B cell (primary cell): ENCODE data around the gene TXK. TPM values are rescaled to one million over a fixed set of nuclear protein-coding genes. Genes with fewer than 3 reads are reported as not detected.

Experiments used
- ATAC-seq: fragments of 200-7000 bp; cut with Tn5 transposase; one replicate; pipeline ENCODE4 v1.10.0; 2021; ENCODE audit warnings: low read depth, mild to moderate bottlenecking, moderate number of reproducible peaks, moderate library complexity
- CTCF ChIA-PET: fragments of 350-600 bp; sonication (Branson Sonifier 250); formaldehyde crosslinking; loops from one replicate; lab custom pipeline; 2021; ENCODE audit warnings: antibody characterized with exemption, inconsistent platforms; lab: Charles Lee
- POLR2A ChIA-PET: fragments of 350-600 bp; sonication (Branson Sonifier 250); formaldehyde crosslinking; loops from one replicate; lab custom pipeline; 2021; ENCODE audit warnings: antibody characterized with exemption; lab: Charles Lee
- DNase-seq: peaks from one replicate; pipeline ENCODE4 v3.0.0; 2013
- H2AFZ ChIP-seq: 2 replicates; pipeline ENCODE4 v1.6.1; 2012; ENCODE audit warnings: mild to moderate bottlenecking, low read depth, low read length; ENCODE audit not compliant: insufficient read depth, poor library complexity, severe bottlenecking
- H3K27ac ChIP-seq, 2 donors: 1 replicate in 1 of 2; 2 replicates in 1 of 2; pipeline ENCODE4 v1.5.1; 2012 to 2013; ENCODE audit warnings: low read length in 2 of 2, mild to moderate bottlenecking in 2 of 2, moderate library complexity in 1 of 2
- H3K27me3 ChIP-seq, 4 experiments: fragments of 200-600 bp in 1 of 4; sonication (generic) in 1 of 4; replicated peaks in 1 of 4; 1 replicate in 2 of 4; 2 replicates in 2 of 4; pipeline versions ENCODE4 v1.6.1 to v1.7.0; 2013 to 2016; ENCODE audit warnings: low read length in 3 of 4, mild to moderate bottlenecking in 2 of 4, mixed read lengths in 1 of 4, moderate library complexity in 1 of 4; ENCODE audit not compliant: insufficient read depth in 4 of 4, control insufficient read depth in 3 of 4; ENCODE audit errors: control extremely low read depth in 1 of 4
- H3K36me3 ChIP-seq, 2 experiments: replicated peaks in 1 of 2; 1 replicate in 1 of 2; 2 replicates in 1 of 2; pipeline versions ENCODE4 v1.6.1 to v1.7.1; 2013; ENCODE audit warnings: low read length in 1 of 2; ENCODE audit not compliant: insufficient read depth in 2 of 2, control insufficient read depth in 1 of 2; ENCODE audit errors: control extremely low read depth in 1 of 2, extremely low read depth in 1 of 2
- H3K4me1 ChIP-seq, 2 donors: fragments of 200-600 bp in 1 of 2; sonication (generic) in 1 of 2; 1 replicate in 1 of 2; 2 replicates in 1 of 2; pipeline versions ENCODE4 v1.5.1 to v1.6.1; 2013 to 2017; ENCODE audit warnings: low read length in 2 of 2; ENCODE audit not compliant: control insufficient read depth in 2 of 2, insufficient read depth in 2 of 2
- H3K4me2 ChIP-seq: replicated peaks from 2 replicates; pipeline ENCODE3; 2012; ENCODE audit warnings: mild to moderate bottlenecking, low read depth, low read length; ENCODE audit not compliant: poor library complexity, severe bottlenecking
- H3K4me3 ChIP-seq, 5 experiments: fragments of 200-600 bp in 1 of 5; sonication (generic) in 1 of 5; 1 replicate in 3 of 5; 2 replicates in 2 of 5; pipeline versions ENCODE4 v1.5.1 to v1.7.0; 2011 to 2016; ENCODE audit warnings: low read length in 4 of 5, mild to moderate bottlenecking in 4 of 5, low read depth in 2 of 5, control low read depth in 1 of 5, moderate library complexity in 1 of 5; ENCODE audit not compliant: insufficient read depth in 1 of 5; ENCODE audit errors: control extremely low read depth in 1 of 5, extremely low read depth in 1 of 5
- H3K79me2 ChIP-seq: fragments of 200-600 bp; sonication (generic); one replicate; pipeline ENCODE4 v1.6.0; 2016; ENCODE audit warnings: low read length; ENCODE audit not compliant: control insufficient read depth, insufficient read depth
- H3K9ac ChIP-seq: fragments of 200-600 bp; sonication (generic); 2 replicates; pipeline ENCODE4 v1.6.1; 2017; ENCODE audit warnings: mild to moderate bottlenecking, low read length, moderate library complexity
- H3K9me3 ChIP-seq, 3 donors: one replicate each; pipeline versions ENCODE4 v1.6.1 to v1.7.1; 2013; ENCODE audit warnings: low read length in 2 of 3; ENCODE audit not compliant: control insufficient read depth in 2 of 3, insufficient read depth in 1 of 3; ENCODE audit errors: control extremely low read depth in 1 of 3
- H4K20me1 ChIP-seq: 2 replicates; pipeline ENCODE4 v1.6.0; 2012; ENCODE audit warnings: mild to moderate bottlenecking, low read length; ENCODE audit not compliant: insufficient read depth, control insufficient read depth, poor library complexity, severe bottlenecking
- H3K27ac Mint-ChIP-seq: one replicate; pipeline ENCODE4 v1.8.0; 2021; ENCODE audit warnings: mixed read lengths
- H3K27me3 Mint-ChIP-seq: one replicate; pipeline ENCODE4 v1.8.0; 2021; ENCODE audit warnings: mixed read lengths
- H3K4me1 Mint-ChIP-seq: one replicate; pipeline ENCODE4 v1.8.0; 2021; ENCODE audit warnings: mixed read lengths
- H3K4me3 Mint-ChIP-seq: one replicate; pipeline ENCODE4 v1.8.0; 2021; ENCODE audit warnings: mixed read lengths
- H3K9me3 Mint-ChIP-seq: one replicate; pipeline ENCODE4 v1.8.0; 2022; ENCODE audit warnings: mixed read lengths; ENCODE audit not compliant: insufficient read depth
- EZH2 ChIP-seq: IDR thresholded peaks from 2 replicates; pipeline ENCODE4 v1.6.1; 2012; ENCODE audit warnings: borderline replicate concordance, low read depth, mild to moderate bottlenecking, moderate library complexity, low read length; ENCODE audit not compliant: insufficient read depth, poor library complexity, severe bottlenecking
- WGBS: methylation state at CpG from one replicate; pipeline ENCODE4 v1.1.5; 2013; ENCODE audit warnings: missing lambda C conversion rate; ENCODE audit not compliant: insufficient coverage; 5-methylcytosine and 5-hydroxymethylcytosine counted together
- intact Hi-C: fragments of 100-400 bp; cut with micrococcal nuclease; formaldehyde crosslinking; loops from one replicate; pipeline ENCODE4 v1.10.0; 2022
- polyA plus RNA-seq: library from polyadenylated mRNA; depleted of rRNA; stranded (reverse); fragments of >200 nt; gene quantifications from 2 replicates; pipeline ENCODE4 v1.2.3, GENCODE V29; 2012
- total RNA-seq, 2 donors: library from RNA; stranded (reverse); fragments of 120-200 nt in 1 of 2; gene quantifications; 1 replicate in 1 of 2; 2 replicates in 1 of 2; pipeline versions ENCODE4 v1.2.3 to v1.2.4, GENCODE V29; 2013 to 2022
- TF ChIP-seq, protein P1 (sequence below): fragments of 200-600 bp; IDR thresholded peaks from one replicate; pipeline ENCODE4 v1.8.0; 2022; ENCODE audit warnings: antibody characterized with exemption, mild to moderate bottlenecking

Gene TXK
- total and polyA plus RNA-seq, 2 donors (not counting 1 experiment from before 2014, with no cell fraction given), result 0.79 to 1.1 TPM

DNA sequence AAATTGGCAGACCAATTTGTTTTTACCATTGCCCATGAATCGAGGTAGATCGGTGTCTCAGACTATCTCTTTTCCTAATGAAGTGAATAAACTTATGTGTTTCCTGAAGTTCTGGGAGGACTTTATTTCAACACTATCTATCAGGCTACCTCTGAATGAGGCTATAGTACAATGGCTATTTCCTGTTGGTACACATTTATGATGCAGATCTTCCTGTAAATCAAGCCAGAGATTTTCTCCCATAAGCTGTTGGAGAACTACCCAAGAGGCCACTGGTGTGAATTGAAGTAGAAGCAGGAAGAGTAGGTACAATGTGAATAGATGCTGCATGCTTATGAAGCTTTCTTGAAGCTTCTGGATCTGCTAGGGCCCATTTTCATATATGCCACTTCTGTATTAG lies 16.0 kb downstream of the TXK start:
- no peak for TF ChIP-seq EZH2
- TF ChIP-seq, protein P1, sequence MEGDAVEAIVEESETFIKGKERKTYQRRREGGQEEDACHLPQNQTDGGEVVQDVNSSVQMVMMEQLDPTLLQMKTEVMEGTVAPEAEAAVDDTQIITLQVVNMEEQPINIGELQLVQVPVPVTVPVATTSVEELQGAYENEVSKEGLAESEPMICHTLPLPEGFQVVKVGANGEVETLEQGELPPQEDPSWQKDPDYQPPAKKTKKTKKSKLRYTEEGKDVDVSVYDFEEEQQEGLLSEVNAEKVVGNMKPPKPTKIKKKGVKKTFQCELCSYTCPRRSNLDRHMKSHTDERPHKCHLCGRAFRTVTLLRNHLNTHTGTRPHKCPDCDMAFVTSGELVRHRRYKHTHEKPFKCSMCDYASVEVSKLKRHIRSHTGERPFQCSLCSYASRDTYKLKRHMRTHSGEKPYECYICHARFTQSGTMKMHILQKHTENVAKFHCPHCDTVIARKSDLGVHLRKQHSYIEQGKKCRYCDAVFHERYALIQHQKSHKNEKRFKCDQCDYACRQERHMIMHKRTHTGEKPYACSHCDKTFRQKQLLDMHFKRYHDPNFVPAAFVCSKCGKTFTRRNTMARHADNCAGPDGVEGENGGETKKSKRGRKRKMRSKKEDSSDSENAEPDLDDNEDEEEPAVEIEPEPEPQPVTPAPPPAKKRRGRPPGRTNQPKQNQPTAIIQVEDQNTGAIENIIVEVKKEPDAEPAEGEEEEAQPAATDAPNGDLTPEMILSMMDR, result no peak
- Mint-ChIP-seq H3K9me3 (no peaks in the 10 kb centered on the region), H3K4me3 (no peak overlapping the region), H3K4me1 (no peaks in the 10 kb centered on the region), H3K27me3 (no peaks in the 10 kb centered on the region), H3K27ac (no peak overlapping the region)
- no peaks in the 10 kb centered on the region for H3K9me3 ChIP-seq
- CTCF ChIA-PET, result interaction anchor here (1.0 to 1.9 kb wide), 3 partner anchors 9 to 11 kb away, joined by 4 to 5 read pairs (median 4); no protein-coding TSS in a partner anchor
- ATAC-seq, result no peak
- H3K27ac ChIP-seq, result no peak overlapping the region
- no peaks in the 10 kb centered on the region for H3K4me1 ChIP-seq
- no CpG with 5 or more reads among the region's 2 CpGs for WGBS
- H3K4me3 ChIP-seq, result no peak overlapping the region
- H3K79me2 ChIP-seq, result no peaks in the 10 kb centered on the region
- POLR2A ChIA-PET, result no interaction called here
- H3K9ac ChIP-seq, result no peak overlapping the region
- H3K4me2 ChIP-seq, result no peak overlapping the region
- no peaks in the 10 kb centered on the region for H3K36me3 ChIP-seq
- H3K27me3 ChIP-seq, result no peaks in the 10 kb centered on the region
- intact Hi-C loops, result no loop called here
- no peaks in the 10 kb centered on the region for H4K20me1 ChIP-seq
- no peak overlapping the region for H2AFZ ChIP-seq
- no peak for DNase-seq

DNA sequence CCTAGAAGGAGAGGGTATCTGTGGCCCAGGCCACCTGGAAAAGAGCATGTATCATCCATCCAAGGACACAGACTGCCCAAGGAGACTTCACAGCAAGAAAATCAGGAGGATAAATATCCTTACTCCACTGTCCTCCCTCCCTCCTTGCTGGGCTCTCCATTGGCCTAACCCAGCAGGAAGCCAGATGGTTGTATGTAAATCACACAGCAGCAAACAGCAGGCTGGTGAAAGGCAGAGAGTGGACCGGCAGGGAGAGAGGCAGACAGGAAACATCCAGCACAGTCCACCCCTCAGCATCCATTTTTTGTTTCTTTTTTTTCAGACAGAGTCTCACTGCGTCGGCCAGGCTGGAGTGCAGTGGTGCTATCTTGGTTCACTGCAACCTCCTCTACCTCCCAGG lies 17.5 kb downstream of the TXK start:
- intact Hi-C loops, result no loop called here
- ATAC-seq (no peak), DNase-seq (no peak)
- H3K27ac ChIP-seq, result no peak overlapping the region
- no peak overlapping the region for H3K9ac ChIP-seq
- no peaks in the 10 kb centered on the region for H4K20me1 ChIP-seq
- POLR2A ChIA-PET, result no interaction called here
- Mint-ChIP-seq H3K4me1 (no peaks in the 10 kb centered on the region), H3K9me3 (no peaks in the 10 kb centered on the region), H3K27ac (no peak overlapping the region), H3K4me3 (no peak overlapping the region), H3K27me3 (no peaks in the 10 kb centered on the region)
- TF ChIP-seq, protein P1, result no peak
- no peak for TF ChIP-seq EZH2
- H2AFZ ChIP-seq, result no peak overlapping the region
- H3K4me3 ChIP-seq, result no peak overlapping the region
- no peak overlapping the region for H3K4me2 ChIP-seq
- CTCF ChIA-PET, result interaction anchor here (1.9 kb wide), 1 partner anchor 11 kb away, joined by 5 read pairs; no protein-coding TSS in a partner anchor
- no peaks in the 10 kb centered on the region for H3K79me2 ChIP-seq
- no peaks in the 10 kb centered on the region for H3K4me1 ChIP-seq
- no peaks in the 10 kb centered on the region for H3K9me3 ChIP-seq
- WGBS, result 100% methylated on average over 2 of the region's 3 CpGs
- H3K27me3 ChIP-seq, result no peaks in the 10 kb centered on the region
- H3K36me3 ChIP-seq, result no peaks in the 10 kb centered on the region
